Measurements from ENCODE around the gene IPO13.

- TF ChIP-seq CTCF (conservative IDR thresholded peaks at IDR 0.05) (no peak), ZFX (IDR thresholded peaks at IDR 0.05) (no peak)
Observed at GRCh38 chr1:43975249-43975961, 28.7 kb downstream of the IPO13 start.

Measured in C4-2B (cell line).